IMR-90 (cell line): Measurements from ENCODE around the gene ZNF408. TPM values are rescaled to one million over a fixed set of nuclear protein-coding genes. Genes with fewer than 3 reads are reported as not detected.

Experiments
- ATAC-seq: fragments of 200-7000 bp; cut with Tn5 transposase; 2 replicates; pipeline ENCODE4 v1.9.1; 2020; ENCODE audit warnings: low read depth, mild to moderate bottlenecking, moderate library complexity
- BruUV-seq: library from RNA; stranded (reverse); fragments of 400-500 nt; replicated peaks from 2 replicates; lab custom pipeline; 2021; lab: Mats Ljungman, UMichigan
- CTCF ChIA-PET: fragments of 300-600 bp; formaldehyde crosslinking; extraction: SDS; loops from one replicate; lab custom pipeline; 2021; ENCODE audit warnings: antibody characterized with exemption; lab: Yijun Ruan, JAX
- POLR2A ChIA-PET: fragments of 300-600 bp; sonication (Branson Sonifier 250); formaldehyde crosslinking; loops from one replicate; lab custom pipeline; 2022; ENCODE audit warnings: antibody characterized with exemption; ENCODE audit not compliant: unreplicated experiment; lab: Charles Lee
- DNase-seq: peaks from one replicate; pipeline ENCODE4 v3.0.0; 2013
- H2AFZ ChIP-seq: replicated peaks from 2 replicates; pipeline ENCODE3; 2013; ENCODE audit warnings: low read length, mild to moderate bottlenecking; ENCODE audit not compliant: poor library complexity
- H2AK5ac ChIP-seq: 2 replicates; pipeline ENCODE4 v1.6.1; 2013; ENCODE audit warnings: low read depth, low read length, inconsistent platforms
- H2AK9ac ChIP-seq: replicated peaks from 2 replicates; pipeline ENCODE3; 2013; ENCODE audit warnings: mild to moderate bottlenecking, low read depth, low read length, moderate library complexity; ENCODE audit not compliant: poor library complexity
- H2BK120ac ChIP-seq: 2 replicates; pipeline ENCODE4 v1.6.1; 2013; ENCODE audit warnings: low read depth, low read length, inconsistent platforms
- H2BK15ac ChIP-seq: 3 replicates; pipeline ENCODE4 v1.6.1; 2013; ENCODE audit warnings: low read depth, low read length, inconsistent platforms
- H2BK20ac ChIP-seq: 2 replicates; pipeline ENCODE4 v1.6.1; 2013; ENCODE audit warnings: low read depth, mild to moderate bottlenecking, inconsistent platforms, low read length, moderate library complexity
- H2BK5ac ChIP-seq: 2 replicates; pipeline ENCODE4 v1.6.1; 2013; ENCODE audit warnings: mild to moderate bottlenecking, low read depth, low read length, inconsistent platforms; ENCODE audit not compliant: poor library complexity, severe bottlenecking
- H3K14ac ChIP-seq: replicated peaks from 2 replicates; pipeline ENCODE4 v1.6.1; 2013; ENCODE audit warnings: low read depth, low read length, inconsistent platforms
- H3K18ac ChIP-seq: 2 replicates; pipeline ENCODE4 v1.6.1; 2013; ENCODE audit warnings: low read depth, low read length, control low read depth
- H3K23ac ChIP-seq: 2 replicates; pipeline ENCODE4 v1.6.1; 2013; ENCODE audit warnings: low read depth, low read length, inconsistent platforms
- H3K27ac ChIP-seq: 2 replicates; pipeline ENCODE4 v1.5.1; 2013; ENCODE audit warnings: mild to moderate bottlenecking, control low read depth, low read length; ENCODE audit not compliant: insufficient read depth
- H3K27me3 ChIP-seq: 2 replicates; pipeline ENCODE4 v1.6.1; 2013; ENCODE audit warnings: low read length; ENCODE audit not compliant: control insufficient read depth, insufficient read depth
- H3K36me3 ChIP-seq: 2 replicates; pipeline ENCODE4 v1.6.1; 2013; ENCODE audit warnings: low read length, mixed read lengths; ENCODE audit not compliant: control insufficient read depth, insufficient read depth
- H3K4ac ChIP-seq: 2 replicates; pipeline ENCODE4 v1.6.1; 2013; ENCODE audit warnings: low read depth, low read length, inconsistent platforms
- H3K4me1 ChIP-seq: 2 replicates; pipeline ENCODE4 v1.6.1; 2013; ENCODE audit warnings: low read length, mixed read lengths; ENCODE audit not compliant: control insufficient read depth, insufficient read depth
- H3K4me2 ChIP-seq: 2 replicates; pipeline ENCODE4 v1.6.1; 2013; ENCODE audit warnings: low read depth, mild to moderate bottlenecking, control low read depth, low read length, moderate library complexity
- H3K4me3 ChIP-seq: 2 replicates; pipeline ENCODE4 v1.5.1; 2013; ENCODE audit warnings: low read depth, mild to moderate bottlenecking, control low read depth, low read length, moderate library complexity; ENCODE audit not compliant: insufficient read depth
- H3K56ac ChIP-seq: 2 replicates; pipeline ENCODE4 v1.6.1; 2013; ENCODE audit warnings: low read length, inconsistent platforms; ENCODE audit not compliant: insufficient read depth; ENCODE audit errors: extremely low read depth
- H3K79me1 ChIP-seq, 2 experiments: 2 replicates each; pipeline ENCODE4 v1.6.1; 2013; ENCODE audit warnings: low read length in 2 of 2, inconsistent platforms in 1 of 2, low read depth in 1 of 2
- H3K9ac ChIP-seq: 2 replicates; pipeline ENCODE4 v1.6.1; 2013; ENCODE audit warnings: low read depth, low read length, control low read depth
- H3K9me1 ChIP-seq: 2 replicates; pipeline ENCODE4 v1.6.1; 2013; ENCODE audit warnings: low read length, inconsistent platforms; ENCODE audit not compliant: insufficient read depth
- H3K9me3 ChIP-seq: 2 replicates; pipeline ENCODE4 v1.6.1; 2013; ENCODE audit warnings: low read length; ENCODE audit not compliant: control insufficient read depth, insufficient read depth
- H4K20me1 ChIP-seq: 2 replicates; pipeline ENCODE4 v1.6.1; 2013; ENCODE audit warnings: low read length, inconsistent platforms; ENCODE audit not compliant: insufficient read depth
- H4K5ac ChIP-seq: 2 replicates; pipeline ENCODE4 v1.6.1; 2013; ENCODE audit warnings: mild to moderate bottlenecking, low read depth, low read length, control low read depth
- H4K8ac ChIP-seq, 2 experiments: 2 replicates each; pipeline ENCODE4 v1.6.1; 2013; ENCODE audit warnings: low read depth in 2 of 2, low read length in 2 of 2, control low read depth in 1 of 2, inconsistent platforms in 1 of 2
- H4K91ac ChIP-seq: 2 replicates; pipeline ENCODE4 v1.6.1; 2013; ENCODE audit warnings: low read depth, low read length, inconsistent platforms; ENCODE audit not compliant: insufficient read depth
- BHLHE40 ChIP-seq: fragments of 150-350 bp; IDR thresholded peaks from 2 replicates; pipeline ENCODE4 v1.6.1; 2016; ENCODE audit warnings: mild to moderate bottlenecking, low read depth, low read length
- CEBPB ChIP-seq: IDR thresholded peaks from 2 replicates; pipeline ENCODE4 v1.6.1; 2012; ENCODE audit warnings: low read depth, low read length, improper control_type of control experiment
- CHD1 ChIP-seq: IDR thresholded peaks from 2 replicates; pipeline ENCODE4 v1.6.1; 2012; ENCODE audit warnings: low read depth, low read length, improper control_type of control experiment
- MAFK ChIP-seq: IDR thresholded peaks from 2 replicates; pipeline ENCODE4 v1.6.1; 2012; ENCODE audit warnings: low read depth, low read length, improper control_type of control experiment
- POLR2A ChIP-seq: IDR thresholded peaks from 2 replicates; pipeline ENCODE4 v1.6.1; 2012; ENCODE audit warnings: mild to moderate bottlenecking, low read depth, low read length
- WGBS, 2 experiments: methylation state at CpG; one replicate each; pipeline versions ENCODE4 v1.1.5 to v1.1.7; 2013; ENCODE audit warnings: missing lambda C conversion rate in 2 of 2; ENCODE audit not compliant: insufficient read length in 1 of 2; ENCODE audit errors: extremely low coverage in 2 of 2; 5-methylcytosine and 5-hydroxymethylcytosine counted together
- dilution Hi-C: fragments of 300-500 bp; cut with HindIII; formaldehyde crosslinking; loops from one replicate; pipeline ENCODE4 v1.14.3; 2018; ENCODE audit warnings: low sequenced_read_pairs; ENCODE audit not compliant: unreplicated experiment
- in situ Hi-C: fragments of 300-500 bp; cut with MboI; formaldehyde crosslinking; loops from 3 replicates; pipeline ENCODE4 v1.14.3; 2019; ENCODE audit warnings: low sequenced_read_pairs, inconsistent platforms, mixed read lengths
- intact Hi-C: fragments of 100-400 bp; cut with micrococcal nuclease; formaldehyde crosslinking; loops from 2 replicates; pipeline ENCODE4 v1.10.0; 2022
- polyA plus RNA-seq, 3 experiments: library from polyadenylated mRNA; depleted of rRNA; stranded (reverse); fragments of >200 nt; gene quantifications; 2 replicates each; pipeline ENCODE4 v1.2.3, GENCODE V29; 2012; ENCODE audit warnings: low replicate concordance in 1 of 3
- total RNA-seq: library from RNA; depleted of rRNA; stranded (reverse); fragments of >200 nt; gene quantifications from 2 replicates; pipeline ENCODE4 v1.2.3, GENCODE V29; 2012
- TF ChIP-seq, protein P1 (sequence below): fragments of 150-350 bp; IDR thresholded peaks from 2 replicates; pipeline ENCODE4 v1.6.1; 2017; ENCODE audit warnings: mild to moderate bottlenecking, antibody characterized with exemption, low read length, low read depth
- TF ChIP-seq, protein P2 (sequence below): fragments of 150-350 bp; IDR thresholded peaks from 2 replicates; pipeline ENCODE4 v1.6.1; 2016; ENCODE audit warnings: low read depth, mild to moderate bottlenecking, low read length, moderate library complexity, borderline replicate concordance

Gene ZNF408
- total and polyA plus RNA-seq, 2 of the 4 experiments (the other 2 are of a cell fraction) = 9.5 to 11.1 TPM

DNA sequence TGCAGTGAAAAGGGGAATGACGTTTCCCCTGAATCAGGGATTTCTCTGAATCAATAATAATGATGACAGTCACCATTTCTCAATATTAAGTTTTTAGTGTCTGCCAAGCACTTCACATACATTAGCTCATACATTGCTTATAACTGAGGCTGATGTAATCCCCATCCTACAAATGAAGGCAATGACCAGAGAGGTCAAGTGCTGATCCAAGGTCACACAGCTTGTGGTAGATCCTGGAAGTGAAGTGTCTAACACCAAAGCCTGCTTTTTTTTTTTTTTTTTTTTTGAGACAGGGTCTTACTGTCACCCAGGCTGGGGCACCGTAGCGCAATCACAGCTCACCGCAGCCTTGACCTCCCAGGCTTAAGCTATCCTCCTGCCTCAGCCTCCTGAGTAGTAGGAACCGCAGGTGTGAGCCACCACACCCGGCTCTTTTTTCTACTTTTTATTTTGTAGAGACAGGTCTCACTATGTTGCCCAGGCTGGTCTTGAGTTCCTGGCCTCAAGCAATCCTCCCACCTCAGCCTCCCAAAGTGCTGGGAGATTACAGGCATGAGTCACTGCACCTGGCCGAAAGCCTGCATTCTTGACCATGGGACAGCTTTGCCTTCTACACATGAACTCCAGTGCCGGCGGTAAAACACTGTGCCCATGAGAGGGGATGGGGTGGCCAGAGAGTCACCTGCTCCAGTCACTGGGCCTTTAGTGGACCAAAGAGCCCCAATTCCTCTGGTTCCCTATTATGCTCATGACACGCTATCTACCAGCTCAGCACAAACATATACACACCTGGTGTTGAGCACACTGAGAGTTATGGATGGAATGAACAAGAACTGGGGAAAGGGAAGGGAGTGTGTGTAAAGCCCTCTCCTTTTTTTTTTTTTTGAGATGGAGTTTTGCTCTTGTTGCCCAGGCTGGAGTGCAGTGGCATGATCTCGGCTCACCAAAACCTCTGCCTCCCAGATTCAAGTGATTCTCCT, 17.8 kb upstream of the ZNF408 start:
- POLR2A ChIA-PET = no interaction called here
- 100% methylated on average over 2 of the region's 11 CpGs; no CpG with 5 or more reads in 1 of the 2 experiments for WGBS, 2 experiments
- no peak for ATAC-seq

More for the DNA sequence above, 17.8 kb upstream of the ZNF408 start:
- CTCF ChIA-PET = no interaction called here
- H3K27ac ChIP-seq = no peak overlapping the region
- H4K8ac ChIP-seq = no peak overlapping the region
- no peak overlapping the region for H3K4me2 ChIP-seq
- H3K79me1 ChIP-seq = peaks cover 12 to 33% of the 10 kb centered on the region in 2 experiments; a peak in 3 of 4 replicates
- H3K23ac ChIP-seq = no peak overlapping the region
- H2AK5ac ChIP-seq = no peak overlapping the region; the same call in 1 of the 2 replicates
- no peak overlapping the region for H2BK15ac ChIP-seq
- no peaks in the 10 kb centered on the region for H3K9me3 ChIP-seq
- H3K18ac ChIP-seq = no peak overlapping the region
- H2BK120ac ChIP-seq = no peak overlapping the region
- H2AFZ ChIP-seq = no peak overlapping the region
- dilution Hi-C loops = no loop called here
- H3K14ac ChIP-seq = no peak overlapping the region
- H4K20me1 ChIP-seq = peaks cover 6% of the 10 kb centered on the region; the same call in 1 of the 2 replicates
- H3K9ac ChIP-seq = no peak overlapping the region
- no peak overlapping the region for H2BK5ac ChIP-seq
- intact Hi-C loops = loop anchor here (10.0 kb wide), 1 partner anchor 298 kb away; the partner anchor contains the start of gene MDK
- in situ Hi-C loops = no loop called here
- peaks cover 16% of the 10 kb centered on the region for H3K4me1 ChIP-seq
- H4K91ac ChIP-seq = no peak overlapping the region
- TF ChIP-seq POLR2A (no peak), CHD1 (no peak), CEBPB (no peak), BHLHE40 (no peak), MAFK (no peak)
- TF ChIP-seq, protein P1, sequence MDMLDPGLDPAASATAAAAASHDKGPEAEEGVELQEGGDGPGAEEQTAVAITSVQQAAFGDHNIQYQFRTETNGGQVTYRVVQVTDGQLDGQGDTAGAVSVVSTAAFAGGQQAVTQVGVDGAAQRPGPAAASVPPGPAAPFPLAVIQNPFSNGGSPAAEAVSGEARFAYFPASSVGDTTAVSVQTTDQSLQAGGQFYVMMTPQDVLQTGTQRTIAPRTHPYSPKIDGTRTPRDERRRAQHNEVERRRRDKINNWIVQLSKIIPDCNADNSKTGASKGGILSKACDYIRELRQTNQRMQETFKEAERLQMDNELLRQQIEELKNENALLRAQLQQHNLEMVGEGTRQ = no peak
- TF ChIP-seq, protein P2, sequence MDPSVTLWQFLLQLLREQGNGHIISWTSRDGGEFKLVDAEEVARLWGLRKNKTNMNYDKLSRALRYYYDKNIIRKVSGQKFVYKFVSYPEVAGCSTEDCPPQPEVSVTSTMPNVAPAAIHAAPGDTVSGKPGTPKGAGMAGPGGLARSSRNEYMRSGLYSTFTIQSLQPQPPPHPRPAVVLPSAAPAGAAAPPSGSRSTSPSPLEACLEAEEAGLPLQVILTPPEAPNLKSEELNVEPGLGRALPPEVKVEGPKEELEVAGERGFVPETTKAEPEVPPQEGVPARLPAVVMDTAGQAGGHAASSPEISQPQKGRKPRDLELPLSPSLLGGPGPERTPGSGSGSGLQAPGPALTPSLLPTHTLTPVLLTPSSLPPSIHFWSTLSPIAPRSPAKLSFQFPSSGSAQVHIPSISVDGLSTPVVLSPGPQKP = no peak
- no TSS peak for BruUV-seq
- H2BK20ac ChIP-seq = no peak overlapping the region
- H3K27me3 ChIP-seq = no peaks in the 10 kb centered on the region
- peaks cover 20% of the 10 kb centered on the region for H3K9me1 ChIP-seq
- no peak overlapping the region for H3K56ac ChIP-seq
- H3K36me3 ChIP-seq = peaks cover 66% of the 10 kb centered on the region
- H3K4me3 ChIP-seq = no peak overlapping the region
- DNase-seq = no peak
- no peak overlapping the region for H3K4ac ChIP-seq
- H4K5ac ChIP-seq = no peak overlapping the region
- H2AK9ac ChIP-seq = no peak overlapping the region
